Activated CD8-positive, alpha-beta memory T cell treated with anti-CD3 and anti-CD28 coated beads for 1 hour (primary cell): Measurements from ENCODE around the gene NUDT17.

ENCODE experiments used
- DNase-seq, 2 donors: peaks; one replicate each; pipeline ENCODE4 v3.0.0-alpha.2; 2020; ENCODE audit warnings: low read depth in 1 of 2; ENCODE audit errors: extremely low read depth in 1 of 2

NUDT17 gene

GRCh38 chr1:145887631-145888030 lies 42.2 kb downstream of the NUDT17 start:
- no peak for DNase-seq

- DNase-seq, result no peak
Observed at GRCh38 chr1:145889722-145890121, 44.3 kb downstream of the NUDT17 start.

- DNase-seq, result no peak
Observed at GRCh38 chr1:145891143-145891542, 45.7 kb downstream of the NUDT17 start.

GRCh38 chr1:145891587-145892485 lies 46.4 kb downstream of the NUDT17 start:
- DNase-seq, result peak in 1 of 2 donors; percentile 17

GRCh38 chr1:145892486-145893087 lies 47.2 kb downstream of the NUDT17 start:
- no peak for DNase-seq

DNA sequence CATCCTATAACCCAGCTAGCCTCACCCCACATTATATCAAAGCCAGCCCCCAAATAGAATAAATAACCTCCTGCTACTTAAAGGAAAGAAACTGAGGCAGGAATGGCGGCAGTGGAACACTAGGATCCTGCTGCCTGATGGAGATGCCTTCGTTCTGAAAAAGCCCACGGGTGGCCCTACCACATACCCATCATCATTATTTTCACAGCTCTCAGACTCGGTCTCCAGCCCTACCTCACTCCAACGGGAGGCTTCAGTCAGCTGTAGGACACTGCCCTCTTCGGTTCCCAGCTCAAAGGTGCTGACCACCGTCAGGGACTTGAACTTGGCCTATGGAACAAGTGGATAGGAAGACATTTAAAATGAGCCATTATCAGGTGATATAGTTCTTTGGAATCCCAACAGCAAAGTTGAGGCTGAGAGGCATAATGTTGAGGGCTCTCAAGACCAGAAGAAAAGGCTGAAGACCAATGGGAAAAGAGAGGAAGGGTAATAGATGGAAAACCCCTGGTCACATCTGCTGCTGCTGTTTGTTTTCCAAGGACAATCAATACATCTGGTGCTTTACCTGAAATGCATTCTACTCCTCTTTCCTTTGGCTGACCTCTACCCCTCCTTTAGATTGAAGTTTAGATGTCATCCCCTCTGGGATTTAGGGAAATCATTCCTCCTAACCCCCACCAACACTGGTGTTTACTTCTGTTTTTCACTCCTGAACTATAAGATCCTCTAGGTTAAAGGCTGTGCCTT lies 48.1 kb downstream of the NUDT17 start:
- DNase-seq, result no peak

- no peak for DNase-seq
Observed at GRCh38 chr1:145895471-145895870, 50.0 kb downstream of the NUDT17 start.

DNA sequence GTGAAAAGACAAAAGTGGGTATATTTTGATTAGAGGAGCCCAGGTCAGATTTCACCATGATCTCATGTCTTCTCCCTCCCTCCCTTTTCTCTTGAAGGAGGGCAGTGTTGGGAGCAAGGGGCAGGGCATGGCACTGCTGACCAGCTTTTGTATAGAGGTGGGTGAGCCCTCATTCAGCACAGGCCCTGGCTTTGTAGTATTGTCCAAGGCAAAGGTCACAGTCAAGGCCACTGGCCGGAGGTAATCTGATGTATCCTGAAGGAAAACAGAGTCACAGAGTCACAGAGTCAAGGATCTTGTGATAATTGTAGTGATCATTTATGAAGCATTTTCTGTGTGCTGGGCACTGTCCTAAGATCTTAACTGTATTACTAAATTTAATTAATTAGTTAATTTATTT lies 52.5 kb downstream of the NUDT17 start:
- DNase-seq, result no peak
